Bronchial epithelial cell (primary cell): ENCODE results near the gene SOHLH1. TPM values are rescaled to one million over a fixed set of nuclear protein-coding genes. Genes with fewer than 3 reads are reported as not detected.

Source experiments
- DNase-seq: peaks from one replicate; pipeline ENCODE4 v3.0.0-alpha.2; 2010; ENCODE audit warnings: low read depth
- FAIRE-seq: peaks from 2 replicates; lab custom pipeline; 2011; peaks lifted over from hg19 to GRCh38; lab: Jason Lieb, UNC
- H3K27me3 ChIP-seq: 2 replicates; pipeline ENCODE4 v1.5.1; 2011; ENCODE audit warnings: low read length; ENCODE audit not compliant: control insufficient read depth, insufficient read depth
- H3K36me3 ChIP-seq: 2 replicates; pipeline ENCODE4 v1.5.1; 2011; ENCODE audit warnings: low read length; ENCODE audit not compliant: control insufficient read depth, insufficient read depth
- H3K4me3 ChIP-seq: 2 replicates; pipeline ENCODE4 v1.5.1; 2011; ENCODE audit warnings: mild to moderate bottlenecking, low read depth, low read length, control low read depth
- total RNA-seq: library from RNA; depleted of rRNA; stranded (reverse); fragments of >200 nt; gene quantifications from 2 replicates; pipeline ENCODE4 v1.2.1, GENCODE V29; 2014
- TF ChIP-seq, protein P1 (sequence below): IDR thresholded peaks from 2 replicates; pipeline ENCODE4 v1.5.1; 2011; ENCODE audit warnings: mild to moderate bottlenecking, moderate library complexity, low read length, control low read depth, inconsistent platforms; ENCODE audit not compliant: insufficient read depth, severe bottlenecking

The SOHLH1 gene
- total RNA-seq, 1 donor from 2014 or later: not detected

DNA sequence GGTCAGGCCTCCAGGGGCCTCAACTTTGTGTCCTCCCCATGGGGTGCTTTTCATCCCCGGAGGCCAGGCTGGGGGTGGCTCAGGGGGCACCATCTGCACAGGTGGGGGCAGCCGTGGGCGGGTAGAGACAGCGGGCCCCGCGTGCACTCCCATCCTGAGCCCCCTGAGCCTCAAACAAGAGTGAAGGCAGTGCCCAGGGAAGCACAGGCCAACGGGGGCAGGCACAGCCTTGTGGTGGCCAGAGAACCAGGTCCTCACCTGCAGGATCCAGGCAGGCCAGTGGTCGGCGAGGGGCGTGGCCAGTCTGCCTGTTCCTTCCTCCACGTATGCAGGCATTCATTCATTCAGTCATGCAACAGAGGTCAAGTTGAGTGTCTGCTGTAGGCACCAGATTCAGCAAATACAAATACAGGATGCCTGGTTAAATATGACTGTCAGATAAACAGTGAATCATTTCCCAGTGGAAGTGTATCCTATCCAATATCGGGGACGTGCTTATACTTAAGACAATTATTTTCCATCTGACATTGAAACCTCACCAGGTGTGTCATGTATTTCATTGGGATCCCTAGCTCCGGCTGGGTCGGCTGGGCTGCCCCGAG lies 25.0 kb upstream of the SOHLH1 start:
- no peak overlapping the region for H3K4me3 ChIP-seq
- TF ChIP-seq, protein P1, sequence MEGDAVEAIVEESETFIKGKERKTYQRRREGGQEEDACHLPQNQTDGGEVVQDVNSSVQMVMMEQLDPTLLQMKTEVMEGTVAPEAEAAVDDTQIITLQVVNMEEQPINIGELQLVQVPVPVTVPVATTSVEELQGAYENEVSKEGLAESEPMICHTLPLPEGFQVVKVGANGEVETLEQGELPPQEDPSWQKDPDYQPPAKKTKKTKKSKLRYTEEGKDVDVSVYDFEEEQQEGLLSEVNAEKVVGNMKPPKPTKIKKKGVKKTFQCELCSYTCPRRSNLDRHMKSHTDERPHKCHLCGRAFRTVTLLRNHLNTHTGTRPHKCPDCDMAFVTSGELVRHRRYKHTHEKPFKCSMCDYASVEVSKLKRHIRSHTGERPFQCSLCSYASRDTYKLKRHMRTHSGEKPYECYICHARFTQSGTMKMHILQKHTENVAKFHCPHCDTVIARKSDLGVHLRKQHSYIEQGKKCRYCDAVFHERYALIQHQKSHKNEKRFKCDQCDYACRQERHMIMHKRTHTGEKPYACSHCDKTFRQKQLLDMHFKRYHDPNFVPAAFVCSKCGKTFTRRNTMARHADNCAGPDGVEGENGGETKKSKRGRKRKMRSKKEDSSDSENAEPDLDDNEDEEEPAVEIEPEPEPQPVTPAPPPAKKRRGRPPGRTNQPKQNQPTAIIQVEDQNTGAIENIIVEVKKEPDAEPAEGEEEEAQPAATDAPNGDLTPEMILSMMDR: no peak
- no peaks in the 10 kb centered on the region for H3K36me3 ChIP-seq
- no peak for FAIRE-seq
- H3K27me3 ChIP-seq: no peaks in the 10 kb centered on the region
- DNase-seq: peak; percentile 21

DNA sequence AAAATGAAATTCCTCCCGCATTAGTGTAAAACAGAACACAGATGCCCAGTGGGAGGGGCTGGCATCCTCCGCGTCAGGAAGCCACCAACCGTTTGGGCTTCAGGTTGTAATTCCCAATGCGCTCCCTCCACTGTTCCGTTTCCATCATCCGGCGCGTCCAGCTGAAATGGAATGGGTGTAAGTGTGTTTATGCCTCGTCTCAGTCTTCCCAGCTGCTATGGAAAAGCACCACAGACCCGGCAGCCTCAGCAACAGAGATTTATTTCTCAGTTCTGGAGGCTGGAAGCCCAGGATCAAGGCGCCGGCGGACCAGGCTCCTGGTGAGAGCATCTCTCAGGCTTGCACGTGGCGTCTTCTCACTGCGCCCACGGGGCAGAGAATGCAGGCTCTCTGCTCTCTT lies 23.1 kb upstream of the SOHLH1 start:
- Histone ChIP-seq H3K4me3 (no peak overlapping the region), H3K27me3 (no peaks in the 10 kb centered on the region), H3K36me3 (no peaks in the 10 kb centered on the region)
- TF ChIP-seq, protein P1: no peak
- FAIRE-seq (no peak), DNase-seq (no peak)

DNA sequence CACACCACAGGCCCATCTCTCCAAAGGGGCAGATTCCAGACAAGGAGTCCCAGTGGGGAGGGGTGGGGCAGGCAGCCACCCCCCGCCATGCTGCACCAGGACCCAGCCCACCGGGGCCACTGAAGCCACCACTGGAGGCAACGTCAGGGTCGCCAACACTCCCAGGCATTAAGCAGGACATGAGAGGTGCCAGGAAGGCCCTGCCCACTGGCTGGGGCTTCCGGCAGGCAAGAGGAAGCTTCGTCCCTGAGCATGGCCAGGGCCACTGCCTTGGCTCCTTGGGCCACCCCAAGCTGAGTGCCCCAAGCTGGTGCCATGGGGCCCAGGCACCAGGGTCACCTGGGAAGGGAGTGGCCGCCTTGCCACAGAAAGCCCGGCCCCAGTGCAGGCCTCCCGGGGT lies 20.2 kb upstream of the SOHLH1 start:
- TF ChIP-seq, protein P1: no peak
- Histone ChIP-seq H3K36me3 (no peaks in the 10 kb centered on the region), H3K27me3 (peaks cover 5% of the 10 kb centered on the region), H3K4me3 (no peak overlapping the region)
- DNase-seq (no peak), FAIRE-seq (no peak)

DNA sequence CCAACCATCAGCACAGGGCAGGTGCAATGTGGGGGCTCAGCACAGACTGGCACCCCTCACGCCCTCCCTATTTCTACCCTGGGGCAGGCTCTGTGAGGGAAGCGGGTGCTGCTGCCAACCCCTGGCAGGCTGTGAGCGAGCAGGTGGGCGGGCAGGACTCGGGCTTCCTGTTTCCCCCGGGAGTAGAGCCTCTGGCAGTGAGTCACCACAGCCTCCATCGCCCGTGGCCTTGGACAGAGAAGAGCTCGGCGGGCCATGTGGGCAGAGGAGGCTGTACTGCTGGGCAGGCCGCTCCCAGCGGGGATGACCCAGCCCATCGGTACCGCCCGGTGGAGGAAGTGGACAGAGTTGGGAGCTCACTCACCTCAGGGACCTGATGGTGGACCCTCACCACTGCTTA lies 19.3 kb upstream of the SOHLH1 start:
- H3K4me3 ChIP-seq: no peak overlapping the region
- peaks cover 8% of the 10 kb centered on the region for H3K27me3 ChIP-seq
- FAIRE-seq (no peak), DNase-seq (no peak)
- TF ChIP-seq, protein P1: no peak
- no peaks in the 10 kb centered on the region for H3K36me3 ChIP-seq

DNA sequence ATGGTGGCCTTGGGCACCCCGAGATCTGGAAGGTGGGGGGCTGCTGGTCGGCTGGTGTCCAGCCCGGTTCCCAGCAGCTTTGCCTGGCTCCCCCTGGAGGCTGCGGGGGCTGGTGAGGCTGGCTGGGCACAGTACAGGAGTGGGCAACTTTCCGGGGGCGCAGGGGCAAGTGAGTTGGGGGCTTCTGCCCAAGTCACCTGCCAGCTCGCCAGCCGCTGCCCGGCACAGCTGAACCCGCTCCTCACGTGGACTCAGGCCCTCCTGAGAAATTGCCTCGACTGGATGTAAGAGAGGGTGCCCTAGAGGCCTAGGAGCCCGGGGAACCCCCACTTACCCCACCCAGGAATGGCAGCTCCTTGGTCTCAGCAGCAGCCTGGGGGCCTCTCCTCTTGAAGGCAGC lies 18.1 kb upstream of the SOHLH1 start:
- TF ChIP-seq, protein P1: no peak
- DNase-seq: no peak
- no peak for FAIRE-seq
- no peaks in the 10 kb centered on the region for H3K36me3 ChIP-seq
- no peak overlapping the region for H3K4me3 ChIP-seq
- peaks cover 8% of the 10 kb centered on the region for H3K27me3 ChIP-seq

DNA sequence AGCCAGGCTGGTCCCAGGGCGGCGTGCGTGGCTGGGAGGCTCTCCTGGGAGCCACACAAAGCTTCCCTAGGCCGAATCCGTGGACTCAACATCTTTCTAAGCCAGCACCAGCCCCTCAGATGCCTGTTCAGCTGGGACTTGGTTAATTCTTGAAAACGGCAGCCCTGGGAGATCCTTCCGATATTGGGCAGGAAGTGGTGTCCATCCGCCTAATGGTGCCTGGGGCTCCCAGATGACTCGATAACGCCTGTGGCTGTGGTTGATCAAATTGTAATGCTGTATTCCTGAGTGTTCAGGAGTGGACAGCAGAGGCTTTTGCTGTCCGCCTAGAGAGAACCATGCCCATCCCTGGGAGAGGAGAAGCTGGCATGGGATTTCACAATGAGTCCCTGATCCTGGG lies 16.8 kb upstream of the SOHLH1 start:
- Histone ChIP-seq H3K36me3 (no peaks in the 10 kb centered on the region), H3K4me3 (no peak overlapping the region), H3K27me3 (peaks cover 8% of the 10 kb centered on the region)
- TF ChIP-seq, protein P1: no peak
- FAIRE-seq (no peak), DNase-seq (no peak)
